ENCODE measurements around the gene DOCK7.
"Not testable (repeated sequence)": the region's sequence is repeated elsewhere in the genome, so short reads cannot be mapped to it uniquely, and the experiment has no call there.

The DOCK7 gene

DNA sequence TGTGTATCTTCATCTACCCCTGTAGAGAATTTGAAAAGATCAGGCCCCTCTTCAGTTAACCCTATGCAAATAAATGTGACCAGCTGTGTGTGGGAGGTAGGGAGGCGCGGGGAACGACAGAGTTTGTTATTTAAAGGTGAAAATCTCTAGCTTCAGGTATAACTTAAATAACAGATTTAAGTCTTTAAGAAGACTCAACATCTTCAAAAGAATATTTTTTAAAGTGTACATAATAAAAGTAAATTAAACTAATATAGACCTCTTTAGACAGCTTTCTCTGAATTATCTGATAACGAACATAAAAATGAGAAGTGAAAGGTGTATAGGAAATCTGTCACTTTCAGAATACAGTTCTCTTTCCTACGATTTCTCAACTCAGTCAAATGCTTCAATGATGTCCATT, 74.9 kb downstream of the DOCK7 start:
- Histone ChIP-seq H4K91ac (ENCODE audit: low read length) (no peak overlapping the region), H2AK5ac (ENCODE audit: low read length, severe bottlenecking) (no peak overlapping the region), H2BK120ac (ENCODE audit: low read depth, low read length) (no peak overlapping the region), H3K23ac (ENCODE audit: low read length in 2 of 2) (no peak overlapping the region), H3K79me1 (replicated peaks; ENCODE audit: low read length, poor library complexity, severe bottlenecking) (peaks cover 4% of the 10 kb centered on the region), H2AFZ (ENCODE audit: low read depth, low read length) (no peak overlapping the region), H3K14ac (ENCODE audit: low read length in 2 of 2) (no peak overlapping the region), H3K4me3 (ENCODE audit: insufficient read depth in 1 of 2, low read depth in 1 of 2, low read length in 2 of 2) (no peak overlapping the region), H3K4ac (ENCODE audit: low read depth in 1 of 2, low read length in 2 of 2) (no peak overlapping the region), H2BK12ac (ENCODE audit: low read length in 2 of 2) (no peak overlapping the region), H3K4me2 (ENCODE audit: low read length, poor library complexity, severe bottlenecking) (no peak overlapping the region), H3K4me1 (ENCODE audit: control insufficient read depth, insufficient read depth, low read depth, low read length) (no peaks in the 10 kb centered on the region), H4K8ac (ENCODE audit: low read length) (no peak overlapping the region), H2BK15ac (ENCODE audit: low read depth, poor library complexity, severe bottlenecking) (no peak overlapping the region), H3K18ac (ENCODE audit: low read depth in 1 of 2, low read length in 2 of 2) (no peak overlapping the region), H3K9me3 (ENCODE audit: control insufficient read depth, low read length) (no peaks in the 10 kb centered on the region), H3K27ac (ENCODE audit: low read length, poor library complexity, severe bottlenecking) (no peak overlapping the region), H2BK5ac (ENCODE audit: low read depth, low read length, poor library complexity, severe bottlenecking) (no peak overlapping the region), H3K9ac (ENCODE audit: low read length) (no peak overlapping the region), H3K36me3 (ENCODE audit: control insufficient read depth in 1 of 2, insufficient read depth in 2 of 2, low read depth in 1 of 2, low read length in 2 of 2) (peaks cover 0 to 43% of the 10 kb centered on the region in 2 experiments), H3K27me3 (ENCODE audit: control insufficient read depth in 1 of 2, insufficient read depth in 1 of 2, low read length in 2 of 2) (no peaks in the 10 kb centered on the region)
- no peak for DNase-seq
- 94% methylated on average over 1 of the region's 5 CpGs for WGBS

- Histone ChIP-seq H4K91ac (ENCODE audit: low read length) (no peak overlapping the region), H2BK5ac (ENCODE audit: low read depth, low read length, poor library complexity, severe bottlenecking) (no peak overlapping the region), H3K18ac (ENCODE audit: low read depth in 1 of 2, low read length in 2 of 2) (no peak overlapping the region), H3K4me1 (ENCODE audit: control insufficient read depth, insufficient read depth, low read depth, low read length) (no peaks in the 10 kb centered on the region), H4K8ac (ENCODE audit: low read length) (no peak overlapping the region), H3K79me1 (replicated peaks; ENCODE audit: low read length, poor library complexity, severe bottlenecking) (peaks cover 4% of the 10 kb centered on the region), H3K4me2 (ENCODE audit: low read length, poor library complexity, severe bottlenecking) (no peak overlapping the region), H3K9ac (ENCODE audit: low read length) (no peak overlapping the region), H3K36me3 (ENCODE audit: control insufficient read depth in 1 of 2, insufficient read depth in 2 of 2, low read depth in 1 of 2, low read length in 2 of 2) (peaks cover 0 to 37% of the 10 kb centered on the region in 2 experiments), H2AK5ac (ENCODE audit: low read length, severe bottlenecking) (no peak overlapping the region), H3K27me3 (ENCODE audit: control insufficient read depth in 1 of 2, insufficient read depth in 1 of 2, low read length in 2 of 2) (no peaks in the 10 kb centered on the region), H2BK120ac (ENCODE audit: low read depth, low read length) (no peak overlapping the region), H3K23ac (ENCODE audit: low read length in 2 of 2) (no peak overlapping the region), H2BK15ac (ENCODE audit: low read depth, poor library complexity, severe bottlenecking) (no peak overlapping the region), H3K4ac (ENCODE audit: low read depth in 1 of 2, low read length in 2 of 2) (no peak overlapping the region), H3K4me3 (ENCODE audit: insufficient read depth in 1 of 2, low read depth in 1 of 2, low read length in 2 of 2) (no peak overlapping the region), H2AFZ (ENCODE audit: low read depth, low read length) (no peak overlapping the region), H3K14ac (ENCODE audit: low read length in 2 of 2) (no peak overlapping the region), H3K27ac (ENCODE audit: low read length, poor library complexity, severe bottlenecking) (no peak overlapping the region), H2BK12ac (ENCODE audit: low read length in 2 of 2) (no peak overlapping the region), H3K9me3 (ENCODE audit: control insufficient read depth, low read length) (no peaks in the 10 kb centered on the region)
- WGBS = 100% methylated on average over 2 of the region's 2 CpGs
- DNase-seq = no peak
These were observed 75.4 kb downstream of the DOCK7 start for GRCh38 chr1:62612770-62613169.

DNA sequence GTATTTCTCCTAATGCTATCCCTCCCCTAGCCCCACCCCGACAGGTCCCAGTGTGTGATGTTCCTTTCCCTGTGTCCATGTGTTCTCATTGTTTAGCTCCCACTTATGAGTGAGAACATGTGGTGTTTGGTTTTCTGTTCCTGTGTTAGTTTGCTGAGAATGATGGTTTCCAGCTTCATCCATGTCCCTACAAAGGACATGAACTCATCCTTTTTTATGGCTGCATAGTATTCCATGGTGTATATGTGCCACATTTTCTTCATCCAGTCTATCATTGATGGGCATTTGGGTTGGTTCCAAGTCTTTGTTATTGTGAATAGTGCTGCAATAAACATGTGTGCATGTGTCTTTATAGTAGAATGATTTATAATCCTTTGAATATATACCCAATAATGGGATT, 77.6 kb downstream of the DOCK7 start:
- peaks cover 0 to 30% of the 10 kb centered on the region in 2 experiments for H3K36me3 ChIP-seq (ENCODE audit: control insufficient read depth in 1 of 2, insufficient read depth in 2 of 2, low read depth in 1 of 2, low read length in 2 of 2)
- H3K79me1 ChIP-seq (replicated peaks; ENCODE audit: low read length, poor library complexity, severe bottlenecking); H2AFZ ChIP-seq (ENCODE audit: low read depth, low read length); H3K18ac ChIP-seq (ENCODE audit: low read depth in 1 of 2, low read length in 2 of 2); H3K4me1 ChIP-seq (ENCODE audit: control insufficient read depth, insufficient read depth, low read depth, low read length); H3K23ac ChIP-seq (ENCODE audit: low read length in 2 of 2); H2BK120ac ChIP-seq (ENCODE audit: low read depth, low read length); H2BK12ac ChIP-seq (ENCODE audit: low read length in 2 of 2); H3K4me3 ChIP-seq (ENCODE audit: insufficient read depth in 1 of 2, low read depth in 1 of 2, low read length in 2 of 2); H2AK5ac ChIP-seq (ENCODE audit: low read length, severe bottlenecking); H4K91ac ChIP-seq (ENCODE audit: low read length); H3K9ac ChIP-seq (ENCODE audit: low read length); H3K4ac ChIP-seq (ENCODE audit: low read depth in 1 of 2, low read length in 2 of 2); H3K27me3 ChIP-seq (ENCODE audit: control insufficient read depth in 1 of 2, insufficient read depth in 1 of 2, low read length in 2 of 2); H2BK15ac ChIP-seq (ENCODE audit: low read depth, poor library complexity, severe bottlenecking); H3K14ac ChIP-seq (ENCODE audit: low read length in 2 of 2); H2BK5ac ChIP-seq (ENCODE audit: low read depth, low read length, poor library complexity, severe bottlenecking); DNase-seq; H3K27ac ChIP-seq (ENCODE audit: low read length, poor library complexity, severe bottlenecking); H4K8ac ChIP-seq (ENCODE audit: low read length); H3K9me3 ChIP-seq (ENCODE audit: control insufficient read depth, low read length); H3K4me2 ChIP-seq (ENCODE audit: low read length, poor library complexity, severe bottlenecking): not testable (repeated sequence)
- WGBS = no CpG with 5 or more reads among the region's 1 CpG

- no peak overlapping the region for H2BK15ac ChIP-seq (ENCODE audit: low read depth, poor library complexity, severe bottlenecking)
- no peak for DNase-seq
- no peaks in the 10 kb centered on the region for H3K4me1 ChIP-seq (ENCODE audit: control insufficient read depth, insufficient read depth, low read depth, low read length)
- no peak overlapping the region for H2BK120ac ChIP-seq (ENCODE audit: low read depth, low read length)
- H3K9ac ChIP-seq (ENCODE audit: low read length) = no peak overlapping the region
- no peak overlapping the region for H2BK12ac ChIP-seq (ENCODE audit: low read length in 2 of 2)
- H3K9me3 ChIP-seq (ENCODE audit: control insufficient read depth, low read length) = no peaks in the 10 kb centered on the region
- H3K27me3 ChIP-seq (ENCODE audit: control insufficient read depth in 1 of 2, insufficient read depth in 1 of 2, low read length in 2 of 2) = no peaks in the 10 kb centered on the region
- H3K27ac ChIP-seq (ENCODE audit: low read length, poor library complexity, severe bottlenecking) = no peak overlapping the region
- H3K4me2 ChIP-seq (ENCODE audit: low read length, poor library complexity, severe bottlenecking) = no peak overlapping the region
- H3K4ac ChIP-seq (ENCODE audit: low read depth in 1 of 2, low read length in 2 of 2) = no peak overlapping the region
- no peak overlapping the region for H4K91ac ChIP-seq (ENCODE audit: low read length)
- H2AFZ ChIP-seq (ENCODE audit: low read depth, low read length) = no peak overlapping the region
- no peak overlapping the region for H3K14ac ChIP-seq (ENCODE audit: low read length in 2 of 2)
- peaks cover 0 to 24% of the 10 kb centered on the region in 2 experiments for H3K36me3 ChIP-seq (ENCODE audit: control insufficient read depth in 1 of 2, insufficient read depth in 2 of 2, low read depth in 1 of 2, low read length in 2 of 2)
- H3K18ac ChIP-seq (ENCODE audit: low read depth in 1 of 2, low read length in 2 of 2) = no peak overlapping the region
- H3K23ac ChIP-seq (ENCODE audit: low read length in 2 of 2) = no peak overlapping the region
- H2AK5ac ChIP-seq (ENCODE audit: low read length, severe bottlenecking) = no peak overlapping the region
- H3K4me3 ChIP-seq (ENCODE audit: insufficient read depth in 1 of 2, low read depth in 1 of 2, low read length in 2 of 2) = no peak overlapping the region
- peaks cover 6% of the 10 kb centered on the region for H3K79me1 ChIP-seq (replicated peaks; ENCODE audit: low read length, poor library complexity, severe bottlenecking)
- no peak overlapping the region for H4K8ac ChIP-seq (ENCODE audit: low read length)
- no peak overlapping the region for H2BK5ac ChIP-seq (ENCODE audit: low read depth, low read length, poor library complexity, severe bottlenecking)
These were observed 79.3 kb downstream of the DOCK7 start for GRCh38 chr1:62608905-62609304.

All from mesenchymal stem cell (in vitro differentiated cells and primary cell).